ENCODE measurements around the gene MOGAT1. TPM values are rescaled to one million over a fixed set of nuclear protein-coding genes. Genes with fewer than 3 reads are reported as not detected.
A peak's percentile ranks its signal among the peaks of the same experiment; 100 is the strongest.

MOGAT1 gene
- total and polyA plus RNA-seq, 2 of the 13 experiments (the other 11 are each of a cell fraction or from before 2014, with no cell fraction given), result 0.98 to 4.3 TPM

DNA sequence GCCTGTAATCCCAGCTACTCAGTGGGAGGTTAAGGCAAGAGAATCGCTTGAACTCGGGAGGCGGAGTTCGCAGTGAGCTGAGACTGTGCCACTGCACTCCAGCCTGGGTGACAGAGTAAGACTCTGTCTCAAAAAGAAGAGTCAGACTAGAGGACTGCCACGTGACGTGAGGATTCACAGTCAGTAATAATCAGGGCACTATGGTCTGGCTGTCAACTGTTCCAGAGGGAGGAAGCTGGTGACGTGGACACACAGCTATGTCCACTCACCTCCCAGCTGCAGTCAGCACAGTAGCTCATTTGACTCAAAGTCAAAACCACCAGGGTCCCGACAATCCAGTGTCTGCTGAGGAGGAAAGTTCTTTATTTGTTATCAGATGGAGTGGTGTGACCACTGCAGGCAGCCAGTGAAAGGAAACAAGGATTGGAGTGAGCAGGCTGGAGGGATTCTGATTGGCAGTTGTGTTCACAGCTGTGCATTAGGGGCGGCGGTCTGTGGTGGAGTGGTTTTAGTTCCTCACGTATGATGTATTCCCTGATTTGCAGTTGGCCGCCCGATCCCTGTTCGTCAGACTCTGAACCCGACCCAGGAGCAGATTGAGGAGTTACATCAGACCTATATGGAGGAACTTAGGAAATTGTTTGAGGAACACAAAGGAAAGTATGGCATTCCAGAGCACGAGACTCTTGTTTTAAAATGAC, 37.9 kb downstream of the MOGAT1 start (continued):
- peak; percentile 81; the same call in 1 of the 2 replicates for TF ChIP-seq ZFP91 (CRISPR knock-in tag; IDR thresholded peaks at IDR 0.05; ENCODE audit: borderline replicate concordance)
- no peak for TF ChIP-seq ZNF75D (CRISPR knock-in tag; IDR thresholded peaks at IDR 0.05; ENCODE audit: borderline replicate concordance)
- TF ChIP-seq, protein P1, sequence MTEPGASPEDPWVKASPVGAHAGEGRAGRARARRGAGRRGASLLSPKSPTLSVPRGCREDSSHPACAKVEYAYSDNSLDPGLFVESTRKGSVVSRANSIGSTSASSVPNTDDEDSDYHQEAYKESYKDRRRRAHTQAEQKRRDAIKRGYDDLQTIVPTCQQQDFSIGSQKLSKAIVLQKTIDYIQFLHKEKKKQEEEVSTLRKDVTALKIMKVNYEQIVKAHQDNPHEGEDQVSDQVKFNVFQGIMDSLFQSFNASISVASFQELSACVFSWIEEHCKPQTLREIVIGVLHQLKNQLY (CRISPR knock-in tag; IDR thresholded peaks at IDR 0.05), result peak; percentile 88
- TF ChIP-seq, protein P2, sequence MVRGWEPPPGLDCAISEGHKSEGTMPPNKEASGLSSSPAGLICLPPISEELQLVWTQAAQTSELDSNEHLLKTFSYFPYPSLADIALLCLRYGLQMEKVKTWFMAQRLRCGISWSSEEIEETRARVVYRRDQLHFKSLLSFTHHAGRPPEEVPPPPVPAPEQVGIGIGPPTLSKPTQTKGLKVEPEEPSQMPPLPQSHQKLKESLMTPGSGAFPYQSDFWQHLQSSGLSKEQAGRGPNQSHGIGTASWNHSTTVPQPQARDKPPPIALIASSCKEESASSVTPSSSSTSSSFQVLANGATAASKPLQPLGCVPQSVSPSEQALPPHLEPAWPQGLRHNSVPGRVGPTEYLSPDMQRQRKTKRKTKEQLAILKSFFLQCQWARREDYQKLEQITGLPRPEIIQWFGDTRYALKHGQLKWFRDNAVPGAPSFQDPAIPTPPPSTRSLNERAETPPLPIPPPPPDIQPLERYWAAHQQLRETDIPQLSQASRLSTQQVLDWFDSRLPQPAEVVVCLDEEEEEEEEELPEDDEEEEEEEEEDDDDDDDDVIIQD (CRISPR knock-in tag; IDR thresholded peaks at IDR 0.05; ENCODE audit: low read depth), result peak; percentile 98
- peak; percentile 88 for TF ChIP-seq HOXD1 (CRISPR knock-in tag; IDR thresholded peaks at IDR 0.05)
- TF ChIP-seq MED1 (CRISPR knock-in tag; IDR thresholded peaks at IDR 0.05), result peak; percentile 99
- no peak for TF ChIP-seq ZNF496 (CRISPR knock-in tag; IDR thresholded peaks at IDR 0.05; ENCODE audit: insufficient replicate concordance)
- peak; percentile 91 for TF ChIP-seq ZNF547 (CRISPR knock-in tag; IDR thresholded peaks at IDR 0.05)
- no peak for TF ChIP-seq RBM39 (IDR thresholded peaks at IDR 0.05; ENCODE audit: low read depth, low read length, poor library complexity, severe bottlenecking)
- no peak for TF ChIP-seq MBNL3 (CRISPR knock-in tag; conservative IDR thresholded peaks at IDR 0.05)
- TF ChIP-seq HBP1 (CRISPR knock-in tag; IDR thresholded peaks at IDR 0.05; ENCODE audit: low read depth), result 0 out of 2 replicates have a peak, but pooled peaks have one; percentile 18
- TF ChIP-seq FOXA1 (IDR thresholded peaks at IDR 0.05), result no peak
- TF ChIP-seq FOXA1 (CRISPR knock-in tag; IDR thresholded peaks at IDR 0.05), result no peak; the same call in 1 of the 2 replicates
- no peak for TF ChIP-seq ZSCAN25 (CRISPR knock-in tag; IDR thresholded peaks at IDR 0.05)
- TF ChIP-seq HMG20B (CRISPR knock-in tag; conservative IDR thresholded peaks at IDR 0.05), result peak; percentile 51; the same call in 1 of the 2 replicates
- TF ChIP-seq ZUFSP (CRISPR knock-in tag; IDR thresholded peaks at IDR 0.05; ENCODE audit: borderline replicate concordance), result no peak
- peak; percentile 98 for TF ChIP-seq JUN (CRISPR knock-in tag; IDR thresholded peaks at IDR 0.05)
- TF ChIP-seq KAT7 (CRISPR knock-in tag; IDR thresholded peaks at IDR 0.05; ENCODE audit: borderline replicate concordance), result peak; percentile 40; the same call in 1 of the 2 replicates
- no peak; the same call in 1 of the 2 replicates for TF ChIP-seq CBFB (CRISPR knock-in tag; IDR thresholded peaks at IDR 0.05)
- TF ChIP-seq ZNF331 (CRISPR knock-in tag; IDR thresholded peaks at IDR 0.05), result peak; percentile 75
- peak; percentile 59; the same call in 1 of the 2 replicates for TF ChIP-seq ZNF235 (CRISPR knock-in tag; IDR thresholded peaks at IDR 0.05; ENCODE audit: borderline replicate concordance)
- TF ChIP-seq ESRRA (CRISPR knock-in tag; IDR thresholded peaks at IDR 0.05; ENCODE audit: low read depth), result peak; percentile 85
- TF ChIP-seq, protein P3, sequence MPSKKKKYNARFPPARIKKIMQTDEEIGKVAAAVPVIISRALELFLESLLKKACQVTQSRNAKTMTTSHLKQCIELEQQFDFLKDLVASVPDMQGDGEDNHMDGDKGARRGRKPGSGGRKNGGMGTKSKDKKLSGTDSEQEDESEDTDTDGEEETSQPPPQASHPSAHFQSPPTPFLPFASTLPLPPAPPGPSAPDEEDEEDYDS (CRISPR knock-in tag; IDR thresholded peaks at IDR 0.05), result peak; percentile 97

Measured in HepG2 (cell line).